Activated T-helper 1 cell treated with anti-CD3 and anti-CD28 coated beads, Interleukin-2, amount 50 U/mL, for 16 hours (primary cell): ENCODE measurements around the gene WDFY2.

Source experiments
- DNase-seq, 2 donors: peaks; one replicate each; pipeline ENCODE4 v3.0.0-alpha.2; 2020; ENCODE audit warnings: low read depth in 1 of 2, low spot score in 1 of 2

Gene WDFY2

GRCh38 chr13:51659276-51660127 is 75.2 kb downstream of the WDFY2 start:
- no peak for DNase-seq

GRCh38 chr13:51660813-51661212 is 76.6 kb downstream of the WDFY2 start:
- DNase-seq, result no peak

GRCh38 chr13:51663973-51664957 is 80.0 kb downstream of the WDFY2 start:
- no peak for DNase-seq

- DNase-seq, result no peak
These were observed 81.2 kb downstream of the WDFY2 start for GRCh38 chr13:51665456-51665855.

- DNase-seq, result no peak
These were observed 82.1 kb downstream of the WDFY2 start for GRCh38 chr13:51666374-51666773.

- no peak for DNase-seq
These were observed 82.6 kb downstream of the WDFY2 start for GRCh38 chr13:51666839-51667238.

- no peak for DNase-seq
These were observed 84.4 kb downstream of the WDFY2 start for GRCh38 chr13:51668580-51669195.

- DNase-seq, result no peak
These were observed 88.9 kb downstream of the WDFY2 start for GRCh38 chr13:51673165-51673564.

GRCh38 chr13:51674276-51674675 is 90.0 kb downstream of the WDFY2 start:
- no peak for DNase-seq

GRCh38 chr13:51675385-51675784 is 91.1 kb downstream of the WDFY2 start:
- DNase-seq, result no peak

- DNase-seq, result no peak
These were observed 91.6 kb downstream of the WDFY2 start for GRCh38 chr13:51675877-51676276.

- DNase-seq, result no peak
These were observed 92.5 kb downstream of the WDFY2 start for GRCh38 chr13:51676739-51677138.

- DNase-seq, result no peak
These were observed 94.2 kb downstream of the WDFY2 start for GRCh38 chr13:51678420-51678819.

- no peak for DNase-seq
These were observed 95.4 kb downstream of the WDFY2 start for GRCh38 chr13:51679616-51680015.

GRCh38 chr13:51681037-51681678 is 96.9 kb downstream of the WDFY2 start:
- DNase-seq, result no peak

- DNase-seq, result no peak
These were observed 98.4 kb downstream of the WDFY2 start for GRCh38 chr13:51682686-51683085.

GRCh38 chr13:51683597-51683996 is 99.3 kb downstream of the WDFY2 start:
- no peak for DNase-seq

GRCh38 chr13:51684076-51684475 is 99.8 kb downstream of the WDFY2 start:
- DNase-seq, result no peak

- DNase-seq, result no peak
These were observed 103.9 kb downstream of the WDFY2 start for GRCh38 chr13:51687947-51688714.

GRCh38 chr13:51688937-51689662 is 104.8 kb downstream of the WDFY2 start:
- DNase-seq, result no peak
